Astrocyte of the cerebellum (primary cell): ENCODE measurements around the gene AKAP10.

ENCODE experiments used
- DNase-seq: peaks from one replicate; pipeline ENCODE4 v3.0.0-alpha.2; 2011; ENCODE audit warnings: low read depth
- H3K4me3 ChIP-seq: 2 replicates; pipeline ENCODE4 v1.5.1; 2011; ENCODE audit warnings: mild to moderate bottlenecking, low read depth, low read length, moderate library complexity
- in situ Hi-C: cut with HindIII; loops from 2 replicates; pipeline ENCODE4 v1.10.0; 2017; ENCODE audit warnings: low sequenced_read_pairs
- TF ChIP-seq, protein P1 (sequence below): IDR thresholded peaks from 2 replicates; pipeline ENCODE4 v1.5.1; 2012; ENCODE audit warnings: low read length, low read depth, moderate library complexity, mild to moderate bottlenecking; ENCODE audit errors: missing control alignments

Gene AKAP10

GRCh38 chr17:19939993-19940721 lies 37.5 kb downstream of the AKAP10 start:
- in situ Hi-C loops = no loop called here
- DNase-seq = no peak
- TF ChIP-seq, protein P1, sequence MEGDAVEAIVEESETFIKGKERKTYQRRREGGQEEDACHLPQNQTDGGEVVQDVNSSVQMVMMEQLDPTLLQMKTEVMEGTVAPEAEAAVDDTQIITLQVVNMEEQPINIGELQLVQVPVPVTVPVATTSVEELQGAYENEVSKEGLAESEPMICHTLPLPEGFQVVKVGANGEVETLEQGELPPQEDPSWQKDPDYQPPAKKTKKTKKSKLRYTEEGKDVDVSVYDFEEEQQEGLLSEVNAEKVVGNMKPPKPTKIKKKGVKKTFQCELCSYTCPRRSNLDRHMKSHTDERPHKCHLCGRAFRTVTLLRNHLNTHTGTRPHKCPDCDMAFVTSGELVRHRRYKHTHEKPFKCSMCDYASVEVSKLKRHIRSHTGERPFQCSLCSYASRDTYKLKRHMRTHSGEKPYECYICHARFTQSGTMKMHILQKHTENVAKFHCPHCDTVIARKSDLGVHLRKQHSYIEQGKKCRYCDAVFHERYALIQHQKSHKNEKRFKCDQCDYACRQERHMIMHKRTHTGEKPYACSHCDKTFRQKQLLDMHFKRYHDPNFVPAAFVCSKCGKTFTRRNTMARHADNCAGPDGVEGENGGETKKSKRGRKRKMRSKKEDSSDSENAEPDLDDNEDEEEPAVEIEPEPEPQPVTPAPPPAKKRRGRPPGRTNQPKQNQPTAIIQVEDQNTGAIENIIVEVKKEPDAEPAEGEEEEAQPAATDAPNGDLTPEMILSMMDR = no peak
- no peak overlapping the region for H3K4me3 ChIP-seq

- DNase-seq = no peak
- TF ChIP-seq, protein P1 = no peak
- in situ Hi-C loops = no loop called here
- no peak overlapping the region for H3K4me3 ChIP-seq
These were observed 38.9 kb downstream of the AKAP10 start for GRCh38 chr17:19938736-19939135.

DNA sequence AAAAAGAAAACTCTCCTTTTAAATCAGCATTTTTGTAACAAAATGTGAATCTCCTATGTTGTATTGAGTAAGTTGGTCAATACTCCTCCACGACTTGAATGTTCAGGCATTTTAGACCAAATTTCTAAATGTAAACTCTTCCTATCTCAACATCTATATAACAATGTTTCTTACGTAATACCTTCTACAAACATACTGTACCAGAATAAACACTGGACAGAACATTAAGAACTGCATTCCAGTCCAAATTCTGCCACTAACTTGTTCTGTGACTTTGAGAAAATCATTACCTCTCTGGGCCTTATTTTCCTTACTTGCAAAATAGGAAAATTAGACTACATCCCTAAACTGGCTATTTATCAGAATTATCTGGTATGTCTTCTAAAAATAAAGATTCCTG lies 40.1 kb downstream of the AKAP10 start:
- H3K4me3 ChIP-seq = no peak overlapping the region
- DNase-seq = no peak
- in situ Hi-C loops = no loop called here
- TF ChIP-seq, protein P1 = no peak

DNA sequence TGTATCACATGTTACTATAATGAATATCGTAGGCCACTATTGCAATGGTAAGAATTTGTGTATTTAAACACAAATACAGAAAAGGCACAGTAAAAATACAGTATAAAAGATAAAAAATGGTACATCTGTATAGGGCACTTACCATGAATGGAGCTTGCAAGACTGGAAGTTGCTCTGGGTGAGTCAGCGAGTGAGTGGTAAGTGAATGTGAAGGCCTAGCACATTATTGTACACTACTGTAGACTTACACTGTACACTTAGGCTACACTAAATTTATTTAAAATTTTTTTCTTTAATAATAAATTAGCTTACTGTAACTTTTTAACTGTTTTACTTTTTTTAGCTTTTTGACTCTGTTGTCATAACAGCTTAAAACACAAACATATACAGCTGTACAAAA lies 42.5 kb downstream of the AKAP10 start:
- no peak for DNase-seq
- TF ChIP-seq, protein P1 = no peak
- in situ Hi-C loops = no loop called here
- no peak overlapping the region for H3K4me3 ChIP-seq

- DNase-seq = no peak
- H3K4me3 ChIP-seq = no peak overlapping the region
- TF ChIP-seq, protein P1 = no peak
- in situ Hi-C loops = no loop called here
These were observed 44.0 kb downstream of the AKAP10 start for GRCh38 chr17:19933628-19934027.

DNA sequence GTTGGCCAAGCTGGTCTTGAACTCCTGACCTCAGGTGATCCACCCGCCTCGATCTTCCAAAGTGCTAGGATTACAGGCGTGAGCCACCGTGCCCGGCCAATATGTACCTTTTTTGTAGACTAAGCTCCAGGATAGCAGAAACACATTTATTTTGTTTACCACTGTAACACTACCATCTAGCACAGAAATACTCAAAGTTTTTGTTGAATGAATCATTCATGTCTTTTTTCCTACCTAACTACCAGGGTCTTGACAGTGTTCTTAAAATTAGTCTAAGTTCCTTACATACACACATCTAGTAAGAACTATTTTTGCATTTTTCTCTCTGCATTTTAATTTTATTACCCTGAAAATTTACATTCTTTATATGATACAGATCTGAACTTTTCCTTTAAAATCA lies 44.4 kb downstream of the AKAP10 start:
- DNase-seq = no peak
- TF ChIP-seq, protein P1 = no peak
- H3K4me3 ChIP-seq = no peak overlapping the region
- in situ Hi-C loops = no loop called here

DNA sequence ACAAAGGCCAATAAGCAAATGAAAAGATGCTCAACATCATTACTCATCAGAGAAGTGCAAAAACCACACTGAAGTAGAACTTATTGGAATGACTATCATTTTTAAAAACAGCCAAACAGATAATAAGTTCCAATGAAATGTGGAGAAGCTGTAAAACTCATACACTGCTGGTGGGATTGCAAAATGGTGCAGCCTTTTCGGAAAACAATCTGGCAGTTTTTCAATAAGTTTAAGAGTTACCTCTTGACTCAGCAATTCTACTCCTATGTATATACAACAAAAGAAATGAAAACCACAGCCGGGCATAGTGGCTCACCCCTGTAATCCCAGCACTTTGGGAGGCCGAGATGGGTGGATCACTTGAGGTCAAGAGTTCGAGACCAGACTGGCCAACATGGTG lies 49.3 kb downstream of the AKAP10 start:
- TF ChIP-seq, protein P1 = no peak

More for the DNA sequence above, 49.3 kb downstream of the AKAP10 start:
- no peak overlapping the region for H3K4me3 ChIP-seq
- in situ Hi-C loops = no loop called here
- no peak for DNase-seq
